GM19372 (cell line): ENCODE data around the gene TMEM225B.
"Not testable (repeated sequence)": the region's sequence is repeated elsewhere in the genome, so short reads cannot be mapped to it uniquely, and the experiment has no call there.

Source experiments
- ATAC-seq: cut with Tn5 transposase; IDR thresholded peaks from one replicate; pipeline ENCODE4 v1.9.1; 2021; ENCODE audit warnings: mild to moderate bottlenecking, low read depth, moderate library complexity; ENCODE audit not compliant: unreplicated experiment

Gene TMEM225B

GRCh38 chr7:99622596-99622995 is 24.5 kb downstream of the TMEM225B start:
- no peak for ATAC-seq

GRCh38 chr7:99623091-99623693 is 25.1 kb downstream of the TMEM225B start:
- ATAC-seq = no peak

GRCh38 chr7:99623702-99624447 is 25.8 kb downstream of the TMEM225B start:
- ATAC-seq = no peak

- ATAC-seq = no peak
These were observed 26.4 kb downstream of the TMEM225B start for GRCh38 chr7:99624484-99624883.

- ATAC-seq = no peak
These were observed 27.3 kb downstream of the TMEM225B start for GRCh38 chr7:99625321-99625720.

GRCh38 chr7:99625961-99626360 is 27.9 kb downstream of the TMEM225B start:
- no peak for ATAC-seq

GRCh38 chr7:99626661-99627060 is 28.6 kb downstream of the TMEM225B start:
- ATAC-seq = no peak

- ATAC-seq = no peak
These were observed 29.4 kb downstream of the TMEM225B start for GRCh38 chr7:99627513-99627912.

- ATAC-seq = no peak
These were observed 30.7 kb downstream of the TMEM225B start for GRCh38 chr7:99628471-99629465.

- ATAC-seq = no peak
These were observed 31.6 kb downstream of the TMEM225B start for GRCh38 chr7:99629643-99630042.

GRCh38 chr7:99631295-99632109 is 33.4 kb downstream of the TMEM225B start:
- no peak for ATAC-seq

- ATAC-seq = not testable (repeated sequence)
These were observed 39.3 kb downstream of the TMEM225B start for GRCh38 chr7:99637414-99637813.

- ATAC-seq = no peak
These were observed 40.7 kb downstream of the TMEM225B start for GRCh38 chr7:99638731-99639130.

GRCh38 chr7:99639267-99639666 is 41.2 kb downstream of the TMEM225B start:
- ATAC-seq = no peak

GRCh38 chr7:99642027-99642426 is 44.0 kb downstream of the TMEM225B start:
- no peak for ATAC-seq

- no peak for ATAC-seq
These were observed 45.4 kb downstream of the TMEM225B start for GRCh38 chr7:99643464-99643863.

- no peak for ATAC-seq
These were observed 46.4 kb downstream of the TMEM225B start for GRCh38 chr7:99644431-99644830.

GRCh38 chr7:99645590-99645989 is 47.5 kb downstream of the TMEM225B start:
- ATAC-seq = no peak

- ATAC-seq = no peak
These were observed 50.8 kb downstream of the TMEM225B start for GRCh38 chr7:99648843-99649242.

GRCh38 chr7:99651290-99651689 is 53.2 kb downstream of the TMEM225B start:
- ATAC-seq = no peak
